HCT116 (cell line): ENCODE results near the gene MYO16. TPM values are rescaled to one million over a fixed set of nuclear protein-coding genes. Genes with fewer than 3 reads are reported as not detected.

ENCODE experiments used
- ATAC-seq: fragments of 200-7000 bp; cut with Tn5 transposase; 2 replicates; pipeline ENCODE4 v1.9.1; 2020; ENCODE audit warnings: mild to moderate bottlenecking, moderate library complexity
- BruUV-seq: library from RNA; stranded (reverse); fragments of 400-500 nt; replicated peaks from 2 replicates; lab custom pipeline; 2021; lab: Mats Ljungman, UMichigan
- CTCF ChIA-PET: fragments of 300-600 bp; sonication (Branson Sonifier 250); formaldehyde crosslinking; loops from one replicate; lab custom pipeline; 2021; ENCODE audit warnings: antibody characterized with exemption; lab: Charles Lee
- POLR2A ChIA-PET: fragments of 300-600, 350-600 bp; sonication (Branson Sonifier 250); formaldehyde crosslinking; loops from one replicate; lab custom pipeline; 2021; ENCODE audit warnings: antibody characterized with exemption; lab: Charles Lee
- RAD21 ChIA-PET, 2 experiments: fragments of 300-600 bp; sonication (Branson Sonifier 250); formaldehyde crosslinking; loops; one replicate each; lab custom pipeline; 2023; ENCODE audit warnings: low total read pairs in 2 of 2; ENCODE audit not compliant: uncharacterized antibody in 2 of 2, unreplicated experiment in 2 of 2, low non-redundant PET in 1 of 2; lab: Charles Lee
- DNase-seq: peaks from one replicate; pipeline ENCODE4 v3.0.0-alpha.2; 2010; ENCODE audit warnings: low read depth, low spot score
- H2AFZ ChIP-seq: fragments of 200-600 bp; shearing (Covaris generic), sonication (generic); 2 replicates; pipeline ENCODE4 v1.6.1; 2017; ENCODE audit warnings: low read depth, mixed run types, mixed read lengths, antibody characterized with exemption, low read length; ENCODE audit not compliant: poor library complexity, severe bottlenecking
- H3K27ac ChIP-seq: 2 replicates; pipeline ENCODE4 v1.5.1; 2012; ENCODE audit warnings: low read depth, low read length
- H3K27me3 ChIP-seq: fragments of 200-600 bp; sonication (generic); 2 replicates; pipeline ENCODE4 v1.6.1; 2016; ENCODE audit warnings: mixed run types, low read length, mixed read lengths; ENCODE audit not compliant: insufficient read depth
- H3K36me3 ChIP-seq, 2 experiments: fragments of 200-500 bp in 1 of 2; fragments of 200-600 bp in 1 of 2; sonication (Bioruptor generic) in 1 of 2; sonication (generic) in 1 of 2; 2 replicates each; pipeline versions ENCODE4 v1.5.1 to v1.6.1; 2014 to 2016; ENCODE audit warnings: low read length in 2 of 2, inconsistent platforms in 1 of 2, mixed read lengths in 1 of 2, mixed run types in 1 of 2; ENCODE audit not compliant: insufficient read depth in 2 of 2, control insufficient read depth in 1 of 2
- H3K4me1 ChIP-seq, 2 experiments: fragments of 200-600 bp in 1 of 2; sonication (generic) in 1 of 2; 2 replicates each; pipeline versions ENCODE4 v1.5.1 to v1.6.1; 2012 to 2017; ENCODE audit warnings: low read length in 2 of 2, inconsistent platforms in 1 of 2, mild to moderate bottlenecking in 1 of 2, mixed read lengths in 1 of 2, mixed run types in 1 of 2, moderate library complexity in 1 of 2; ENCODE audit not compliant: insufficient read depth in 2 of 2, control insufficient read depth in 1 of 2
- H3K4me2 ChIP-seq: fragments of 200-600 bp; sonication (generic); 2 replicates; pipeline ENCODE4 v1.6.1; 2017; ENCODE audit warnings: mixed run types, low read length, mixed read lengths
- H3K4me3 ChIP-seq, 2 experiments: fragments of 200-600 bp in 1 of 2; sonication (generic) in 1 of 2; replicated peaks in 1 of 2; 2 replicates each; pipeline ENCODE4 v1.5.1; 2011 to 2016; ENCODE audit warnings: low read length in 2 of 2, control low read depth in 1 of 2, low read depth in 1 of 2, mild to moderate bottlenecking in 1 of 2, mixed read lengths in 1 of 2, mixed run types in 1 of 2
- H3K79me2 ChIP-seq: fragments of 200-600 bp; sonication (generic); 2 replicates; pipeline ENCODE4 v1.6.1; 2017; ENCODE audit warnings: mild to moderate bottlenecking, mixed run types, low read length, moderate library complexity, mixed read lengths; ENCODE audit not compliant: insufficient read depth
- H3K9ac ChIP-seq: fragments of 200-600 bp; sonication (generic); 2 replicates; pipeline ENCODE4 v1.6.1; 2016; ENCODE audit warnings: low read length, mixed read lengths
- H3K9me2 ChIP-seq: fragments of 200-600 bp; sonication (generic), shearing (Covaris generic); 2 replicates; pipeline ENCODE4 v1.6.1; 2017; ENCODE audit warnings: mixed run types, mild to moderate bottlenecking, moderate library complexity; ENCODE audit not compliant: insufficient read depth
- H3K9me3 ChIP-seq, 2 experiments: fragments of 200-500 bp in 1 of 2; fragments of 200-600 bp in 1 of 2; sonication (Bioruptor generic) in 1 of 2; sonication (generic) in 1 of 2; 2 replicates each; pipeline ENCODE4 v1.6.1; 2014 to 2017; ENCODE audit warnings: low read length in 2 of 2, mixed read lengths in 2 of 2, inconsistent platforms in 1 of 2, low read depth in 1 of 2, mild to moderate bottlenecking in 1 of 2, mixed run types in 1 of 2, moderate library complexity in 1 of 2; ENCODE audit not compliant: control insufficient read depth in 1 of 2, insufficient read depth in 1 of 2
- H4K20me1 ChIP-seq: fragments of 200-600 bp; sonication (generic), shearing (Covaris generic); 2 replicates; pipeline ENCODE4 v1.6.1; 2017; ENCODE audit warnings: mixed run types, mild to moderate bottlenecking, moderate library complexity; ENCODE audit not compliant: insufficient read depth
- CEBPB ChIP-seq: IDR thresholded peaks from 2 replicates; pipeline ENCODE4 v1.6.1; 2012; ENCODE audit warnings: low read depth
- EGR1 ChIP-seq: IDR thresholded peaks from 2 replicates; pipeline ENCODE4 v1.6.1; 2012; ENCODE audit warnings: low read depth
- ELF1 ChIP-seq: IDR thresholded peaks from 2 replicates; pipeline ENCODE4 v1.6.1; 2012; ENCODE audit warnings: low read depth, borderline replicate concordance
- EZH2 ChIP-seq: fragments of 200-600 bp; sonication (generic); IDR thresholded peaks from 2 replicates; pipeline ENCODE4 v1.6.1; 2017; ENCODE audit warnings: antibody characterized with exemption, mixed run types
- FOSL1 ChIP-seq: IDR thresholded peaks from 2 replicates; pipeline ENCODE4 v1.6.1; 2012; ENCODE audit warnings: low read depth
- JUND ChIP-seq: IDR thresholded peaks from 2 replicates; pipeline ENCODE4 v1.6.1; 2012
- POLR2AphosphoS5 ChIP-seq: IDR thresholded peaks from 2 replicates; pipeline ENCODE4 v1.6.1; 2011; ENCODE audit warnings: mild to moderate bottlenecking, low read depth, low read length, moderate library complexity
- RAD21 ChIP-seq: IDR thresholded peaks from 2 replicates; pipeline ENCODE4 v1.6.1; 2012; ENCODE audit warnings: low read depth, mild to moderate bottlenecking
- SIN3A ChIP-seq: IDR thresholded peaks from 2 replicates; pipeline ENCODE4 v1.6.1; 2012; ENCODE audit warnings: low read depth
- TCF7L2 ChIP-seq: IDR thresholded peaks from 2 replicates; pipeline ENCODE4 v1.7.0; 2011; ENCODE audit warnings: borderline replicate concordance, inconsistent platforms; ENCODE audit not compliant: insufficient read depth, insufficient read length; ENCODE audit errors: extremely low read depth
- ZFX ChIP-seq: fragments of 450-650 bp; IDR thresholded peaks from 2 replicates; pipeline ENCODE4 v1.6.1; 2017
- intact Hi-C: fragments of 100-400 bp; cut with micrococcal nuclease; formaldehyde crosslinking; loops from 2 replicates; pipeline ENCODE4 v1.10.0; 2022
- total RNA-seq: library from RNA; stranded (reverse); gene quantifications from one replicate; pipeline ENCODE4 v1.2.1, GENCODE V29; 2021; ENCODE audit not compliant: unreplicated experiment
- TF ChIP-seq, protein P1 (sequence below): IDR thresholded peaks from 2 replicates; pipeline ENCODE4 v1.6.1; 2012
- TF ChIP-seq, protein P2 (sequence below), 3 experiments: fragments of 200-600 bp in 1 of 3; sonication (generic) in 1 of 3; IDR thresholded peaks in 2 of 3; conservative IDR thresholded peaks in 1 of 3; 2 replicates each; pipeline ENCODE4 v1.5.1; 2012 to 2017; ENCODE audit warnings: low read depth in 2 of 3, low read length in 2 of 3, antibody characterized with exemption in 1 of 3, borderline replicate concordance in 1 of 3, control low read depth in 1 of 3, mild to moderate bottlenecking in 1 of 3, mixed read lengths in 1 of 3, mixed run types in 1 of 3, moderate library complexity in 1 of 3; ENCODE audit not compliant: insufficient read depth in 1 of 3
- TF ChIP-seq, protein P3 (sequence below): IDR thresholded peaks from 2 replicates; pipeline ENCODE4 v1.6.1; 2012

MYO16 gene
- total RNA-seq, 1 experiment from 2014 or later = 0.07 TPM

DNA sequence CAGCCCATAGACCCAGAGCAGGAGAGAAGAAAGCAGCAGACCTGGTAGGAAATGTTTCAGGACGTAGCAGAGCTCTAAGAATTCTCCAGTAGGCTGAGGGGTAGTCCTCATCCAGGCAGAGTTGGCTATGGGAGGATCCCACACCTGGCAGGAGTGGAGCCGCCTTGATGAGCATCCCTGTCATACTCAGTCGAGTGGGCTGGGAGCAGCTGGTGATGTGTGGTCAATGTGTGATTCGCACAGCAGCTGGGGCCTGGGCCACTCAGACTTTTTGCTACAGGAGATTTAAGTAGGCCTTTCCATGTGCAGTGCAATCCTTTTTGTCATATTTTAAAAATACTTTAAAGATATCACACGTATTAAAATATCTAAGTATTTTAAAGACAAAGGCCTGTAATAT is 56.6 kb downstream of the MYO16 start:
- Histone ChIP-seq H4K20me1 (no peaks in the 10 kb centered on the region), H2AFZ (no peak overlapping the region), H3K4me2 (no peak overlapping the region), H3K27ac (no peak overlapping the region), H3K9me3 (no peaks in the 10 kb centered on the region), H3K27me3 (no peaks in the 10 kb centered on the region), H3K9me2 (no peaks in the 10 kb centered on the region), H3K4me3 (no peak overlapping the region), H3K79me2 (no peaks in the 10 kb centered on the region), H3K4me1 (no peaks in the 10 kb centered on the region), H3K9ac (no peak overlapping the region), H3K36me3 (no peaks in the 10 kb centered on the region)
- ChIA-PET RAD21 (no interaction called here), POLR2A (no interaction called here), CTCF (no interaction called here)
- TF ChIP-seq EZH2 (no peak), FOSL1 (no peak), ZFX (no peak), CEBPB (no peak), TCF7L2 (no peak), POLR2AphosphoS5 (no peak), RAD21 (no peak), JUND (no peak), SIN3A (no peak), EGR1 (no peak), ELF1 (no peak)
- TF ChIP-seq, protein P1, sequence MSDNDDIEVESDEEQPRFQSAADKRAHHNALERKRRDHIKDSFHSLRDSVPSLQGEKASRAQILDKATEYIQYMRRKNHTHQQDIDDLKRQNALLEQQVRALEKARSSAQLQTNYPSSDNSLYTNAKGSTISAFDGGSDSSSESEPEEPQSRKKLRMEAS = no peak
- TF ChIP-seq, protein P2, sequence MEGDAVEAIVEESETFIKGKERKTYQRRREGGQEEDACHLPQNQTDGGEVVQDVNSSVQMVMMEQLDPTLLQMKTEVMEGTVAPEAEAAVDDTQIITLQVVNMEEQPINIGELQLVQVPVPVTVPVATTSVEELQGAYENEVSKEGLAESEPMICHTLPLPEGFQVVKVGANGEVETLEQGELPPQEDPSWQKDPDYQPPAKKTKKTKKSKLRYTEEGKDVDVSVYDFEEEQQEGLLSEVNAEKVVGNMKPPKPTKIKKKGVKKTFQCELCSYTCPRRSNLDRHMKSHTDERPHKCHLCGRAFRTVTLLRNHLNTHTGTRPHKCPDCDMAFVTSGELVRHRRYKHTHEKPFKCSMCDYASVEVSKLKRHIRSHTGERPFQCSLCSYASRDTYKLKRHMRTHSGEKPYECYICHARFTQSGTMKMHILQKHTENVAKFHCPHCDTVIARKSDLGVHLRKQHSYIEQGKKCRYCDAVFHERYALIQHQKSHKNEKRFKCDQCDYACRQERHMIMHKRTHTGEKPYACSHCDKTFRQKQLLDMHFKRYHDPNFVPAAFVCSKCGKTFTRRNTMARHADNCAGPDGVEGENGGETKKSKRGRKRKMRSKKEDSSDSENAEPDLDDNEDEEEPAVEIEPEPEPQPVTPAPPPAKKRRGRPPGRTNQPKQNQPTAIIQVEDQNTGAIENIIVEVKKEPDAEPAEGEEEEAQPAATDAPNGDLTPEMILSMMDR (IDR thresholded peaks at IDR 0.05 in 2 of 3, conservative IDR thresholded peaks at IDR 0.05 in 1 of 3; ENCODE audit: borderline replicate concordance in 1 of 3, insufficient read depth in 1 of 3, low read depth in 2 of 3, low read length in 2 of 3) = no peak
- TF ChIP-seq, protein P3, sequence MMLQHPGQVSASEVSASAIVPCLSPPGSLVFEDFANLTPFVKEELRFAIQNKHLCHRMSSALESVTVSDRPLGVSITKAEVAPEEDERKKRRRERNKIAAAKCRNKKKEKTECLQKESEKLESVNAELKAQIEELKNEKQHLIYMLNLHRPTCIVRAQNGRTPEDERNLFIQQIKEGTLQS = no peak
- intact Hi-C loops = no loop called here
- BruUV-seq = no TSS peak
- DNase-seq (no peak), ATAC-seq (no peak)
